Fibroblast of villous mesenchyme (primary cell): Measurements from ENCODE around the gene EFS. TPM values are rescaled to one million over a fixed set of nuclear protein-coding genes. Genes with fewer than 3 reads are reported as not detected.

ENCODE experiments used
- DNase-seq: peaks from one replicate; pipeline ENCODE4 v3.0.0-alpha.2; 2010; ENCODE audit warnings: low read depth
- H3K4me3 ChIP-seq: 2 replicates; pipeline ENCODE4 v1.5.1; 2011; ENCODE audit warnings: low read depth, mild to moderate bottlenecking, low read length
- CTCF ChIP-seq: IDR thresholded peaks from 2 replicates; pipeline ENCODE4 v1.5.1; 2012; ENCODE audit warnings: low read depth, mild to moderate bottlenecking, low read length; ENCODE audit not compliant: insufficient read depth
- total RNA-seq: library from RNA; depleted of rRNA; stranded (reverse); fragments of >200 nt; gene quantifications from 2 replicates; pipeline ENCODE4 v1.2.3, GENCODE V29; 2012

EFS gene
- total RNA-seq, 1 donor = 7.8 TPM

GRCh38 chr14:23352506-23353432 is 12.2 kb downstream of the EFS start, which contains the start of gene SLC22A17:
Gene SLC22A17, minus strand, starts transcription at chr14:23352887.
- peak within 1 kb of the TSS; percentile 69 for H3K4me3 ChIP-seq
- TF ChIP-seq CTCF = peak; percentile 27
- peak; percentile 91 for DNase-seq

- TF ChIP-seq CTCF = no peak
- DNase-seq = peak; percentile 4
- H3K4me3 ChIP-seq = peak overlapping the region; percentile 69
These were observed 13.1 kb downstream of the EFS start for GRCh38 chr14:23351681-23352505.

- no peak overlapping the region for H3K4me3 ChIP-seq
- no peak for TF ChIP-seq CTCF
- no peak for DNase-seq
These were observed 15.7 kb downstream of the EFS start for GRCh38 chr14:23349156-23349845.

DNA sequence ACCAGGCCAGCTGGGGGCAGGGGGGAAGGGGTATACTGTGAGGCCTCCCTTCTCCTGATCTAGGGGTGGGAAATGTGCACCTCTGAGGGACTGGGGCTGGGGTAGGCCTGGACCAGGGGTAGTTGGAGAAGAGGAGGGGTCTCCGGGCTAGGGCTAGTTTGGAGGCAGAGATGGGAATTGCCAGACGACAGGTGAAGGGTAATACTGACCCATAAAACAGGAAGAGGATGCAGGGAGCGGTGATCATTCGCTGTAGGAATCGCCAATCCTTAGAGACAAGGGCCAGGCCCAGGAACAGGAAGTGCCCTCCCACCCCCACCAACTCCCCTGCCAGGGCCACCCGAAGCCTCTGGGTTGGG is 16.7 kb downstream of the EFS start:
- no peak overlapping the region for H3K4me3 ChIP-seq
- DNase-seq = no peak
- TF ChIP-seq CTCF = no peak

GRCh38 chr14:23347406-23348296 is 17.3 kb downstream of the EFS start:
- H3K4me3 ChIP-seq = no peak overlapping the region
- TF ChIP-seq CTCF = no peak
- no peak for DNase-seq
